Effector memory CD8-positive, alpha-beta T cell (primary cell): Measurements from ENCODE around the gene EFCAB7.

Experiments
- ATAC-seq: fragments of 150-1000 bp; cut with Tn5 transposase; replicated peaks from 2 replicates; pipeline ENCODE4 v1.10.0; 2021; ENCODE audit warnings: mild to moderate bottlenecking, moderate library complexity
- DNase-seq, 3 experiments: peaks; one replicate each; pipeline ENCODE4 v3.0.0; 2021
- H3K27ac Mint-ChIP-seq, 2 donors: one replicate each; pipeline ENCODE4 v1.8.0; 2022; ENCODE audit warnings: mild to moderate bottlenecking in 2 of 2, mixed read lengths in 2 of 2, moderate library complexity in 2 of 2
- H3K27me3 Mint-ChIP-seq, 2 donors: one replicate each; pipeline ENCODE4 v1.8.0; 2022; ENCODE audit warnings: mixed read lengths in 2 of 2
- H3K36me3 Mint-ChIP-seq: one replicate; pipeline ENCODE4 v1.8.0; 2022; ENCODE audit warnings: mild to moderate bottlenecking, moderate library complexity, mixed read lengths; ENCODE audit not compliant: insufficient read depth
- H3K4me1 Mint-ChIP-seq, 2 donors: one replicate each; pipeline ENCODE4 v1.8.0; 2022; ENCODE audit warnings: low read depth in 2 of 2, mixed read lengths in 2 of 2
- H3K4me3 Mint-ChIP-seq, 2 donors: one replicate each; pipeline ENCODE4 v1.8.0; 2022; ENCODE audit warnings: mild to moderate bottlenecking in 2 of 2, mixed read lengths in 2 of 2, moderate library complexity in 2 of 2
- H3K9me3 Mint-ChIP-seq, 2 donors: one replicate each; pipeline ENCODE4 v1.8.0; 2022; ENCODE audit warnings: mixed read lengths in 2 of 2

EFCAB7 gene

DNA sequence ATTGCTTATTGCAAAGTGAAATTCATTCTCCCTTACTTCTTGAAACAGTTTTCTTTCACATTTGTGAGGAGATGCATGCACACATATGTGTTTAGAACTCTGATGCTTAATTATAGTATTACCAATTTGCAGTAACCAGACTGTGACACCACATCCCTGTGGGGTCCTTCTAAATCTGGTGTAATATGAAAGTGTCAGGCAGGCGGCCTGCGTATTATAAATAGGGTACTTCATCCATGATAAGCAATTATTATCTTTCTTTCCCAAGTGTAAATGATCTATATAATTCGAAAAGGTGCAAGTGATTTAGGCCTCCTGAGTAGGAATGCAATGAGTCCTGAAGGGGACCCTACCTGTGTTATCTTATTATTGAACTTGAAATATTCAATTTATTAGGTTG is 876 bp downstream of the EFCAB7 start:
- Mint-ChIP-seq H3K4me1 (peaks cover 14 to 17% of the 10 kb centered on the region in 2 donors), H3K27ac (peak overlapping the region; percentile 98 to 99), H3K27me3 (no peaks in the 10 kb centered on the region), H3K36me3 (peaks cover 34% of the 10 kb centered on the region), H3K4me3 (peak overlapping the region; percentile 94 to 96), H3K9me3 (no peaks in the 10 kb centered on the region)
- ATAC-seq (no peak), DNase-seq (no peak)

GRCh38 chr1:63532727-63533126 is 9.4 kb downstream of the EFCAB7 start:
- no peak overlapping the region for H3K4me3 Mint-ChIP-seq
- ATAC-seq (no peak), DNase-seq (no peak)
- H3K27me3 Mint-ChIP-seq = no peaks in the 10 kb centered on the region
- H3K4me1 Mint-ChIP-seq = no peaks in the 10 kb centered on the region
- H3K36me3 Mint-ChIP-seq = peaks cover 25% of the 10 kb centered on the region
- no peak overlapping the region for H3K27ac Mint-ChIP-seq
- no peaks in the 10 kb centered on the region for H3K9me3 Mint-ChIP-seq

- no peak overlapping the region for H3K27ac Mint-ChIP-seq
- no peaks in the 10 kb centered on the region for H3K27me3 Mint-ChIP-seq
- H3K4me3 Mint-ChIP-seq = no peak overlapping the region
- DNase-seq = no peak
- H3K4me1 Mint-ChIP-seq = no peaks in the 10 kb centered on the region
- H3K36me3 Mint-ChIP-seq = peaks cover 19% of the 10 kb centered on the region
- ATAC-seq = no peak
- no peaks in the 10 kb centered on the region for H3K9me3 Mint-ChIP-seq
Measured at GRCh38 chr1:63533931-63534330, 10.6 kb downstream of the EFCAB7 start.

DNA sequence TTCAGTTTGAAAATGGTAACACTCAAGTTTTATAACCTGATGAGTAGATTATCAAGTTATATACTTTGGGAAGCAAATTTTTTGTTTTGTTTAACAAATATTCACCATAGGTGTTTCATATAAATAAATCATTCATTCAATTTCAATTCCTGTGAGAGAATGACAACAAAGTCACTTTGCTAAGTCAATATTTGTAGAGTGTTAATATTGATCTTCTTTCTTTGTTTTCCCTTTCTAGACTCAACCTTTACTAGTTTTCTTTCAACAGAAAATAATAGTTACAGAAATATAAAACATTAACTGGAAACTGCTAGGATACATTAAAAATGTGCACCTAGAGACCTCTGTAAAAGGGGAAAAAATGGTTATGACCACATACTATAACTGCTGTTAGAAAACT is 11.1 kb downstream of the EFCAB7 start:
- Mint-ChIP-seq H3K27ac (no peak overlapping the region), H3K4me3 (no peak overlapping the region), H3K36me3 (peaks cover 19% of the 10 kb centered on the region), H3K4me1 (no peaks in the 10 kb centered on the region), H3K9me3 (no peaks in the 10 kb centered on the region), H3K27me3 (no peaks in the 10 kb centered on the region)
- no peak for DNase-seq
- no peak for ATAC-seq

DNA sequence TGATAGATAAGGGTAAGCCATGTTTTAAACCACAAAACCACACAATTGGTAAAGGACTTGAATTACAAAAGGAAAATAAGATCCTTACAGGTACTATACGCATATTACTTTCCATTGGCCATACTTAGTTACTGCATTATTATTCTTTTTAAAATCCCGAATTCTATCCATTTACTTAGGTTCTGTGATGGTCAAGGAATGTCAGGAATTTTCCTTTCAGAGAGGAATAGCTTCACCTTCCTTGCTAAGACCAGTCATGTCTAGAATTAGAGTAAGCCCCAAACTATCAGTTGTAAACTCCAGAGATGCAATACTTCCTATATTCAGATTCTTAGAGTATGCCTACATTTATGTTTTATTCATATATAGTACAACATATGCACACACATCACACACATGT is 13.7 kb downstream of the EFCAB7 start:
- peaks cover 23% of the 10 kb centered on the region for H3K36me3 Mint-ChIP-seq
- no peak overlapping the region for H3K27ac Mint-ChIP-seq
- H3K9me3 Mint-ChIP-seq = no peaks in the 10 kb centered on the region
- H3K4me3 Mint-ChIP-seq = no peak overlapping the region
- no peaks in the 10 kb centered on the region for H3K27me3 Mint-ChIP-seq
- ATAC-seq = no peak
- DNase-seq = no peak
- H3K4me1 Mint-ChIP-seq = no peaks in the 10 kb centered on the region

DNA sequence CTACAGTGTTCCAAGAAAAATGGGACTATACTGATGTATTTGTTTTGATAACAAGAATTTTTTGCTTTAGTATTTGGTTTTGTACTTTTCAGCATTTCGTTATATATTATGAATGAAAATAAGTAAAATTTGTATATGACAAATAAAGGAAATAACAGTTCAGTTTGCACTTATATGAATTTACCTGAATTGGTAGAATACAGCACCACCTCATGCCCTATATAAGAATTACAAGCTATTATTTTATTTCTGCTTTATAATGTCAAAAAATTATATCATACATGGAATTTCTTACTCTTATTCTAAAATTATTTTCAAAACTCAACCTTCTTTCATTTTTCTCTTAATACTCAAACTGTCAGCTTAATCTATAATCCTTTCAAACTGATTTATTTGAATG is 14.6 kb downstream of the EFCAB7 start:
- Mint-ChIP-seq H3K4me1 (no peaks in the 10 kb centered on the region), H3K27ac (no peak overlapping the region), H3K36me3 (peaks cover 18% of the 10 kb centered on the region), H3K27me3 (no peaks in the 10 kb centered on the region), H3K4me3 (no peak overlapping the region), H3K9me3 (no peaks in the 10 kb centered on the region)
- ATAC-seq (no peak), DNase-seq (no peak)

- Mint-ChIP-seq H3K27me3 (no peaks in the 10 kb centered on the region), H3K36me3 (peaks cover 13% of the 10 kb centered on the region), H3K4me1 (no peaks in the 10 kb centered on the region), H3K4me3 (no peak overlapping the region), H3K27ac (no peak overlapping the region), H3K9me3 (no peaks in the 10 kb centered on the region)
- DNase-seq (no peak), ATAC-seq (no peak)
Measured at GRCh38 chr1:63545780-63546179, 22.5 kb downstream of the EFCAB7 start.

GRCh38 chr1:63547621-63548294 is 24.4 kb downstream of the EFCAB7 start:
- H3K4me3 Mint-ChIP-seq = no peak overlapping the region
- H3K9me3 Mint-ChIP-seq = no peaks in the 10 kb centered on the region
- no peak overlapping the region for H3K27ac Mint-ChIP-seq
- H3K36me3 Mint-ChIP-seq = peaks cover 13% of the 10 kb centered on the region
- H3K4me1 Mint-ChIP-seq = no peaks in the 10 kb centered on the region
- no peak for DNase-seq
- no peaks in the 10 kb centered on the region for H3K27me3 Mint-ChIP-seq
- no peak for ATAC-seq

DNA sequence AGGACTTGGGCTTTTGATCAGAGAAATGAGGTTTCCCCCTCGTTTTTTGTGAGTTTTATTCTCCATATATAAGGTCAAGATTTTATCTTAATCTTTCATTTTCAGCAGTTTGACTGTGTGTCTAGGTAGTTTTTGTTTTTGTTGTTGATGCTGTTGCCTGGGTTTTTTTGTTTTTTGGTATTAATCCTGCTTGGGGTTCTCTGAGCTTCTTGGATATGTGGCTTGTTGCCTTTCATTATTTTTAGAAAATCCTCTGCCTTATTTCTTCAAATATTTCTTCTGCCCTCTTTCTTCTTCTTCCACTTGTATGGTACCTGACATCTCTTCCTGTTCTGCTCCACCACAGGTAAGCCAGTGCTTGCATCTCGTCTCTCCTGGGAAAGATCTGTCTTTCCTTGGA is 25.0 kb downstream of the EFCAB7 start:
- Mint-ChIP-seq H3K36me3 (peaks cover 13% of the 10 kb centered on the region), H3K9me3 (no peaks in the 10 kb centered on the region), H3K27me3 (no peaks in the 10 kb centered on the region), H3K4me3 (no peak overlapping the region), H3K4me1 (no peaks in the 10 kb centered on the region), H3K27ac (no peak overlapping the region)
- DNase-seq (no peak), ATAC-seq (no peak)

- H3K4me1 Mint-ChIP-seq = no peaks in the 10 kb centered on the region
- H3K4me3 Mint-ChIP-seq = no peak overlapping the region
- no peaks in the 10 kb centered on the region for H3K9me3 Mint-ChIP-seq
- no peak overlapping the region for H3K27ac Mint-ChIP-seq
- no peak for ATAC-seq
- no peaks in the 10 kb centered on the region for H3K27me3 Mint-ChIP-seq
- DNase-seq = no peak
- peaks cover 13% of the 10 kb centered on the region for H3K36me3 Mint-ChIP-seq
Measured at GRCh38 chr1:63548877-63549276, 25.6 kb downstream of the EFCAB7 start.

DNA sequence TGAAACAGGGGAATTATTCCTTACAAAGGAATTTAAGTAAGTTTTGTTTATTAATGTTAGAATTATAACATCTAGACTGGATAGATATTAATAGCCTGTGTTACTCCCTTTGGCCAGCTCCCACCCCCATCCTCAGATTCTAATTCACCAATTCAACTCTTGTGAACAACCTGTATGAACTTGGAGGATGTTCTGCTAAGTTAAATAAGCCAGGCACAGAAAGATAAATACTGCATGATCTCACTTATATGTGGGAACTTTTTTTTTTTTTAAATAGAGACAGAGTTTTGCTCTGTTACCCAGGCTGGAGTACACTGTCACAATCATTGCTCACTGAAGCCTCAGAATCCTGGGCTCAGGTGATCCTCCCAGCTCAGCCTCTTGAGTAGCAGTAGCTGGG is 32.2 kb downstream of the EFCAB7 start:
- DNase-seq = no peak
- Mint-ChIP-seq H3K4me1 (peaks cover 0 to 4% of the 10 kb centered on the region in 2 donors), H3K36me3 (peaks cover 9% of the 10 kb centered on the region), H3K4me3 (no peak overlapping the region), H3K27me3 (no peaks in the 10 kb centered on the region), H3K9me3 (no peaks in the 10 kb centered on the region), H3K27ac (no peak overlapping the region)
- ATAC-seq = no peak

GRCh38 chr1:63557365-63557987 is 34.2 kb downstream of the EFCAB7 start:
- H3K36me3 Mint-ChIP-seq = peaks cover 8% of the 10 kb centered on the region
- no peak for ATAC-seq
- H3K27ac Mint-ChIP-seq = no peak overlapping the region
- DNase-seq = no peak
- H3K9me3 Mint-ChIP-seq = no peaks in the 10 kb centered on the region
- peaks cover 0 to 4% of the 10 kb centered on the region in 2 donors for H3K4me1 Mint-ChIP-seq
- no peaks in the 10 kb centered on the region for H3K27me3 Mint-ChIP-seq
- H3K4me3 Mint-ChIP-seq = no peak overlapping the region

GRCh38 chr1:63559357-63559756 is 36.0 kb downstream of the EFCAB7 start:
- no peak for DNase-seq
- Mint-ChIP-seq H3K36me3 (peaks cover 8% of the 10 kb centered on the region), H3K27ac (no peak overlapping the region), H3K4me3 (no peak overlapping the region), H3K9me3 (no peaks in the 10 kb centered on the region), H3K27me3 (no peaks in the 10 kb centered on the region), H3K4me1 (peaks cover 0 to 4% of the 10 kb centered on the region in 2 donors)
- no peak for ATAC-seq

DNA sequence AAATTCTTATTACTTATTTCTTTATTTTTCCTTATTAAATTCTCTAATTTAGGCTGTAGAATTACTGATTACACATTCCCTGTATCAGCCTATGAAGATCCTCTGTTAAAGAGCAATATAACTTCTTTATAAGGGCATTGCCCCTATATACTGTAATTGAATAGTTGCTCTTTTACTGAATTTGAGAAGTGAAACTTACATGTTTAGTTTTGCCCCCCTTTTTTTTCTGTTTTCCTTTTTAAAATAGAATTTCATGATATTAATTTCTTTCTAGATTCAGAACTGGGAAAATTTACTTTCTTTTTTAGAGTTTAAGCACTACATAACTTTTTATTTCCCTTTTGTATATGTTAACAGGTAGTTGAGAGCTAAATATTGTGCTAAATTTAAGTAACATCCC is 40.4 kb downstream of the EFCAB7 start:
- H3K4me3 Mint-ChIP-seq = no peak overlapping the region
- no peaks in the 10 kb centered on the region for H3K27me3 Mint-ChIP-seq
- DNase-seq (no peak), ATAC-seq (no peak)
- H3K4me1 Mint-ChIP-seq = no peaks in the 10 kb centered on the region
- H3K27ac Mint-ChIP-seq = no peak overlapping the region
- peaks cover 8% of the 10 kb centered on the region for H3K36me3 Mint-ChIP-seq
- no peaks in the 10 kb centered on the region for H3K9me3 Mint-ChIP-seq
